Lower leg skin (tissue), 3 donors: ENCODE measurements around the gene GALNT18.

ENCODE experiments used
- POLR2A ChIP-seq, 2 donors: fragments of 450-650 bp; IDR thresholded peaks; one replicate each; pipeline ENCODE4 v1.6.1; 2016 to 2017; ENCODE audit warnings: antibody characterized with exemption in 2 of 2, mild to moderate bottlenecking in 1 of 2, moderate library complexity in 1 of 2
- TF ChIP-seq, protein P1 (sequence below), 3 donors: fragments of 450-650 bp; IDR thresholded peaks; one replicate each; pipeline ENCODE4 v1.5.1; 2016; ENCODE audit warnings: antibody characterized with exemption in 3 of 3, mild to moderate bottlenecking in 3 of 3, moderate library complexity in 2 of 3

DNA sequence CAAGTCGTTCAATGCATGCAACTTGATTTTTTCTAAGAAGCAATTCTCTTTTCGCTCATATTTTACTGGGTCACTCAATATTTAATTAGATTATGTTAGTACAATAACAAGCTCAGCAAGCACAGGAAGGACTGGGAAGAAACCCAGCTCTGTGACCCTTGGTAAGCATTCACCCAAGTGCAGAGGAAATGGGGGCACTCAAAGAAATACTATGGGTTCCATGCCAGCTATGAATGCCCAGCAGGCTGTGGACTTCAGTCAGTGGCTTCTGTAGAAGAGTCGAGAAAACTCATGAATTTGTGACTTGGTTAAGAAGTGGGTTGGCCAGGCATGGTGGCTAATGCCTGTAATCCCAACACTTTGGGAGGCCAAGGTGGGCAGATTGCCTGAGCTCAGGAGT, 123.6 kb downstream of the GALNT18 start:
- TF ChIP-seq POLR2A (IDR thresholded peaks at IDR 0.05): no peak
- TF ChIP-seq, protein P1, sequence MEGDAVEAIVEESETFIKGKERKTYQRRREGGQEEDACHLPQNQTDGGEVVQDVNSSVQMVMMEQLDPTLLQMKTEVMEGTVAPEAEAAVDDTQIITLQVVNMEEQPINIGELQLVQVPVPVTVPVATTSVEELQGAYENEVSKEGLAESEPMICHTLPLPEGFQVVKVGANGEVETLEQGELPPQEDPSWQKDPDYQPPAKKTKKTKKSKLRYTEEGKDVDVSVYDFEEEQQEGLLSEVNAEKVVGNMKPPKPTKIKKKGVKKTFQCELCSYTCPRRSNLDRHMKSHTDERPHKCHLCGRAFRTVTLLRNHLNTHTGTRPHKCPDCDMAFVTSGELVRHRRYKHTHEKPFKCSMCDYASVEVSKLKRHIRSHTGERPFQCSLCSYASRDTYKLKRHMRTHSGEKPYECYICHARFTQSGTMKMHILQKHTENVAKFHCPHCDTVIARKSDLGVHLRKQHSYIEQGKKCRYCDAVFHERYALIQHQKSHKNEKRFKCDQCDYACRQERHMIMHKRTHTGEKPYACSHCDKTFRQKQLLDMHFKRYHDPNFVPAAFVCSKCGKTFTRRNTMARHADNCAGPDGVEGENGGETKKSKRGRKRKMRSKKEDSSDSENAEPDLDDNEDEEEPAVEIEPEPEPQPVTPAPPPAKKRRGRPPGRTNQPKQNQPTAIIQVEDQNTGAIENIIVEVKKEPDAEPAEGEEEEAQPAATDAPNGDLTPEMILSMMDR (IDR thresholded peaks at IDR 0.05): no peak
